Peyer's patch (tissue), 4 donors: Measurements from ENCODE around the gene KLHL36.

Experiments used
- CTCF ChIP-seq, 6 experiments: fragments of 450-650 bp in 4 of 6; fragments of 200-600 bp in 2 of 6; sonication (generic) in 1 of 6; IDR thresholded peaks; one replicate each; pipeline ENCODE4 v1.5.1; 2017 to 2019; ENCODE audit warnings: antibody characterized with exemption in 6 of 6, mild to moderate bottlenecking in 3 of 6, moderate library complexity in 1 of 6
- POLR2A ChIP-seq, 2 donors: fragments of 450-650 bp; IDR thresholded peaks; one replicate each; pipeline ENCODE4 v1.5.1; 2017; ENCODE audit warnings: antibody characterized with exemption in 2 of 2, mild to moderate bottlenecking in 2 of 2, moderate library complexity in 2 of 2

- no peak for TF ChIP-seq CTCF (IDR thresholded peaks at IDR 0.05)
- TF ChIP-seq POLR2A (IDR thresholded peaks at IDR 0.05): no peak
These were observed 42.9 kb upstream of the KLHL36 start for GRCh38 chr16:84605339-84605848.
